ENCODE data around the gene SIGLEC7.

The SIGLEC7 gene

DNA sequence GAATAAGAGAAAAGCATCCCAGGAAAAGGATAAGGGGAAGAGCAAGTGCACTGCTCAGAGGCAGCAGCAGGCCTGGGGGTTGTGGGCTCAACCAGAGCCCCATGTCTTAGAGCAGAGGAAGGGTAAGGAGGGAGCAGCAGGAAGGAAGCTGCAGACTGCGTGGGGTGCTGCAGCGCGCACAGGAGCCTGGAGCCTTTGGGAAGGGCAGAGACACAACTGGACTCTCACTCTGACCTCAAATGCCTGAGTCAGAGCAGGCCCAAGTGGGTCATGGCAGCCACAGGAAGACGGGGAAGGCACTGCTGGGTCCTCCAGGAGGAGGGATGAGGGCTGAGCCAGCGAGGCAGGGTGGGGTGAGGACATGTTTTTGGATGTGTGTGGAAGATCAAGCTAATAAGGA is 31.6 kb downstream of the SIGLEC7 start:
- DNase-seq = no peak

DNA sequence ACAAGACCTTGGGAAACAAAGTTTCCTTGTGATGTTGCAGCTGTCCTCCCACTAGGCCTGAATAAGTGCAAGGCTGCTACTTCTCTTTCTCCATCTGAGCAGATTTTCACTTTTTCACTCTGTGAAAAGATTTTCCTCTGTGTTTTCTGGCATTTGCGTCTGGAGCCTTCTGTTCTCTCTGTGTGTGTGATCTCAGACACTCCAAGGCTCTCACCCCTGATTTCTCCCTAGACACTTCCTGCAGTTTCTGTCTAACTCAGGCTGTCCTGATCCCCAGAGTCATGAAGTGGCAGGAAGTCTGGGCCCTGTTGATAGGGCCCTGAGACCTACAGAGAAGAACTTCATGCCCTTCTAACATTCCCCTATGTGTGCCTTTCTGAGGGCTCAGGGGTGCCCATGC is 37.2 kb downstream of the SIGLEC7 start:
- DNase-seq = no peak

DNA sequence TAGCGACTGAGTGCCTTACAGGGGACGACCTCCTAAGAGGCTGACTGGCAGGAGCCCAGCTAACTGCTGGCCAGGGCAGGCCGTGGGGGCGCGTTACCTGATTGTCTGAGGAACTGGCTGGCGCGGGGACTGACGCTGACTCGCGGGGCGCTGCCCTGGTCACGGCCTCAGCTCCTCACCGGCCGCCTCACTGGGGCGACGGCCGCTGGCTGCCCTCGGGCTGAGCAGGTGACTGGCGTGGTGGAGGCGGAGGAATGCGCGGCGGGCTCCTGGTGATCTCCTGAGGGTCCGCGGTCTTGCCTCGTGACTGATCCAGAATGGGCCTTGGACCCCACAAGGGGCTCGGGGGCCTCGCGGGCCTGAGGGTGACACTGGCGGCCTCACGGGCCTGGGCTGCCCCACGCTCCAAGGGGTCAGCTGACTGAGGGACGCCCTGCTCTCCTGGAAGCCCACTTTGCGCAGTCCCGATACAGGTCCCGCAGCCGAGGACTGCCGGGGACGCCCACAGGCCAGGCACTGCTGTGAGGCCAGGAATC is 39.3 kb downstream of the SIGLEC7 start:
- no peak for DNase-seq

DNA sequence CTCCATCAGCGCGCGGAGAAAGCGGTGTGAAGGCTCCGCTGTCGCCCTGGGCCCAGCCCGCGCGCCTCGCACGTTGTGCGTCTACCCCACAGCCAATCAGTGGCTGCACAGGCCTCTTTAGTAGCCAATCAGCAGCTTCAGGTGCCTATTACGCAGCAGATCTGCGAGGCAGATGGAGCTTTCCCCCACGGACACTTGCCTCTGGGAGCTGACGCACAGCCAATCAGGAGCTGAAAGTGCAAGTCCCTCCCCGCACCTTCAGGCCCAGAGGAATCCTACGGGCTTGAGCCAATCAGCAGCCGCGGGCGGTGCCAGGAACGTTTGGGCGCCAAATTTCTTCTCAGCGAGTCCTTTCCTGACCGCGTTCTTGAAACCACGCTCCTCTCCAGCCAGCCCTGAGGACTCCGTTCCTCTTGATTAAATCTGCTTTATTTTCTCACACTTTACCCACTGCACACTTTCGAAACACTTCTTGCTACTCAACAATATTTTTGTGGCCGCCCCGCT is 39.9 kb downstream of the SIGLEC7 start:
- no peak for DNase-seq

DNA sequence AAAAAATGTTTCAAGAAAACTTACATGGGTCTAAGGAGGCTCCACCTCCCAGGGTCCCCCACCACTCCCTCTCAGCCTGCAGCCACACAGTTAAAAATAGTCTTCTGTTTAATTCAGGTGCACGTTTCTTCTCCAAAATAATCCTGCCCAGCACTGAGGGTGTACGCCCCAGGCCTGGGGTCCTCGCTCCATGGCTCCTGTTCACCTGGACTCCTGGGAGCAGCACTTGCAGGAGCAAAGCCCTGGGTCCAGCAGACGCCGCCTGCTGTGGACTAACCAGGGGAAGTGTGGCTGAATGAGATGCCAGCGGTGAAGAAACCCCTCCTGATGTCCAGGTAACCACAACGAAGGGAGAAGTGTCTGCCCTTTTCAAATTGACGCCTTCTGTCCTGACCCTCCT is 41.5 kb downstream of the SIGLEC7 start:
- DNase-seq = no peak

DNA sequence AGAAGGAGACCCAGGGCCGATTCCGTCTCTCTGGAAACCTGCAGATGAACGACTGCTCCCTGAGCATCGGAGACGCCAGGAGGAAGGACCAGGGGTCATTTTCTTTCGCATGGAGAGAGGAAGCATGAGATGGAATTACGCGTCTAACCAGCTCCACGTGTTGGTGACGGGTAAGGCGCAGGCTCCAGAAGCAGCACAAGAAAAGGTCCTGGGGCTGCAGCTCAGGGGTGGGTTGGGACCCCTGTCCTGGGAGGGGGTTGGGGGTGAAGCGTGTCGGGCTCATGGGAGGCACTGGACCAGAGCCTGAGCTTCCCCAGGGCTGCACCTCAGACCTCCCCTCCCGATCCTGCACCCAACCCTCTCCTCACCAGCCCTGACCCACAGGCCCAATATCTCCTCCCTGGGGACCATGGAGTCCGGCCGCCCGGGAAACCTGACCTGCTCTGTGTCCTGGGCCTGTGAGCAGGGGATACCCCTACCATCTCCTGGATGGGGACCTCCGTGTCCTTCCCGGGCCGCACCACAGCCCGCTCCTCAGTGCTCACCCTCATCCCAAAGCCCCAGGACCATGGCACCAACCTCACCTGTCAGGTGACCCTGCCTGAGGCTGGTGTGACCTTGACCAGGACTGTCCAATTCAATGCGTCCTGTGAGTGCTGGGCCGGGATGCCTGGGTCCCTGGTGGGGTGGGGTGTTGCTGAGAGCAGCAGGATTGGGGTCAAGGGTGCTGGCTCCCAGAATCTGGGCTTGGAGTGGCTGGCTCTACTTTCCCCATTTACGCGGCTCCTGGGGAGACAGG is 43.2 kb downstream of the SIGLEC7 start:
- DNase-seq = no peak

DNA sequence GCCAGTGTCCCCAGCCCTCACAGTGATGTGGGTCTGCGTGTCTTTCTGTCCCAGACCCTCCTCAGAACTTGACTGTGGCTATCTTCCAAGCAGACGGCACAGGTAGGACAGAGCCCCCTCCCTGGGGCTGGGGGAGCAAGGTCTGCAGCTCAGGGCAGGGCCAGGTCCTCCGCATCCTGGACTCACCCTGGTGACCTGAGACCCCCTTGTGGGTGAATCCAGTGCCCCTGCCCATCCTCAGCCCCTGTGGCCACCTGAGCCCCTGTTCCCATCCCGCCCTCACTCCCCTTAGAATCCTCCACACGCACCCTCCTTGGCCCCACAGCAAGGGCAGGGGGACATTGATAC is 43.7 kb downstream of the SIGLEC7 start:
- DNase-seq = no peak

DNA sequence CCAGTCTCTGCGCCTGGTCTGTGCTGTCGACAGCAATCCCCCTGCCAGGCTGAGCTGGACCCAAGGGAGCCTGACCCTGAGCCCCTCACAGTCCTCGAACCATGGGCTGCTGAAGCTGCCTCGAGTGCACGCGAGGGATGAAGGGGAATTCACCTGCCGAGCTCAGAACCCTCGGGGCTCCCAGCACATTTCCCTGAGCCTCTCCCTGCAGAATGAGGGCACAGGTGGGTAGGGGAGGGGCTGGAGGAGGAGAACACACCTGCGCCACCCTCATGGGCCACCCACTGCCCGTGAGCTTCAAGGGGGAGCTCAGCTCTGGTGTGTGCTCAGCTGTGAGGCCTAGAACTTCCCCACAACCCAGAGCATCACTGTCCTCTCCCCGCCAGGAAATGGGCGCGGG is 44.2 kb downstream of the SIGLEC7 start:
- DNase-seq = no peak

DNA sequence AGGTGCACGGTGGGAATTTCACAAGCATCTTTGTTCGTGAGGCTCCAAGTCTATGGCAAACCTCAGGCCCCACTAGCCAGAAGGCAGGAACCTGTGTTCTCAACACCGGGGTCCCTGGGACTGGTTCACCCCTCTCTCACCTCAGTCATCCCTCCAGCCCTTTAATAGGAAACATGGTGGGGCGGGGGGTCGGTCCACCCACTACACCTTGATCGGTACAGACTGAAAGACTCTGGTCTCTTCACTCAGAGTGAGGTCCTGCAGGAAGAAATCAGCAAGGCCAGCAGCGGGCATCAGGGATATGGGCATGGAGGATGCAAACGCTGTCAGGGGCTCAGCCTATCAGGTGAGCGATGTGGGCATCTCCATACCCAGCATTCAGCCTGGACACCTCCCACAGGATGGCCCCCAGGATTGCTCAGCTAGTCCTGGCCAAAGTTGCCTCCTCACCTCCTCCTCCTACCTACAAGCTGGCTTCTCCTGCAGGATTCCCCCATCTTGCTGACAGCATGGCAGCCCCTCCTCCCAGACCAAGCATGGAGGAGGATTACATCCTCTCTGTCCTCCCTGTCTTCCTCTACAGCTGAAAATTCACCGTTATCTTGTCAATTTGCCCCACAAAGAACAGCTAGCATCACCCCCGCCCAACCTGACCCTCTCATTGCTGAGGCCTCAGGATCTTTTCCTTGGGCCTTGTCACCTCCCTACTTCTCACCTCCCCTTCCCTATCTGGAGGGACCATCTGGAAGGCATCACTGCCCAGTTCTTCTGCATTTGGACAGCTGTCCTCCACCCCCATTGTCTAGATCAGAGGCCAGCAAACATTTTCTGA is 45.5 kb downstream of the SIGLEC7 start:
- peak; percentile 6 for DNase-seq

DNA sequence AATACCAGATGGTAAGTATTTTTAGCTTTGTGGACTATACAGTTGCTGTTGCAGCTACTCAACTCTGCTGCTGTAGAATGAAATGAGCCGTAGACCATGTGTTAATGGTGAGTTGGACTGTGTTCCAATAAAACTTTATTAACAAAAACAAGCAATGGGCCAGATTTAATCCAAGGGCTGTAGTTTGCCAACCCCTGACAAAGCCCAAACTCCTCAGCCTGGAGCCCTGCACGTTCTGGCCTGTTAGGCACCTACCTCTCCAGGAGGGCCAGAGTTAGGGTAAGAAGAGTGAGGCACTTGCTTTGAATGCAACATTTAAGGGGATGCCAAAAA is 46.1 kb downstream of the SIGLEC7 start:
- no peak for DNase-seq

DNA sequence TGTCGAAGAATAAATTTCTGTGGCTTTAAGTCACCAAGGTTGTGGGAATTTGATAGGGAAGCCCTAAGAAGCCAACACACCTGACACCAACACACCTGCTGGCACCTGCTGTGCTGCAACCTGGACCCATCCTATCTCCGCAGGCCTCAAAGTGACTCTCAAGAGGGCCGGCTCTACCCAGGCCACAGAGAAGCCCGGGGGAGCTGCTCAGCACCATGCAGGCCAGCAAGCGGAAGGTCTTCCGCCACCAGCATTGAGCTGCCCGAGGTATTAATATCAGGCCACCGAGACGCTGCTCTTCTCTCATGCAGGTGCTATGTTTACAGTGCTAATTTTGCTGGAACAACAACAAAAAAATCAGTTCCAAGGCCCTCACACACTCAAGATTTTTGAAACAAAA is 50.6 kb downstream of the SIGLEC7 start:
- no peak for DNase-seq

DNA sequence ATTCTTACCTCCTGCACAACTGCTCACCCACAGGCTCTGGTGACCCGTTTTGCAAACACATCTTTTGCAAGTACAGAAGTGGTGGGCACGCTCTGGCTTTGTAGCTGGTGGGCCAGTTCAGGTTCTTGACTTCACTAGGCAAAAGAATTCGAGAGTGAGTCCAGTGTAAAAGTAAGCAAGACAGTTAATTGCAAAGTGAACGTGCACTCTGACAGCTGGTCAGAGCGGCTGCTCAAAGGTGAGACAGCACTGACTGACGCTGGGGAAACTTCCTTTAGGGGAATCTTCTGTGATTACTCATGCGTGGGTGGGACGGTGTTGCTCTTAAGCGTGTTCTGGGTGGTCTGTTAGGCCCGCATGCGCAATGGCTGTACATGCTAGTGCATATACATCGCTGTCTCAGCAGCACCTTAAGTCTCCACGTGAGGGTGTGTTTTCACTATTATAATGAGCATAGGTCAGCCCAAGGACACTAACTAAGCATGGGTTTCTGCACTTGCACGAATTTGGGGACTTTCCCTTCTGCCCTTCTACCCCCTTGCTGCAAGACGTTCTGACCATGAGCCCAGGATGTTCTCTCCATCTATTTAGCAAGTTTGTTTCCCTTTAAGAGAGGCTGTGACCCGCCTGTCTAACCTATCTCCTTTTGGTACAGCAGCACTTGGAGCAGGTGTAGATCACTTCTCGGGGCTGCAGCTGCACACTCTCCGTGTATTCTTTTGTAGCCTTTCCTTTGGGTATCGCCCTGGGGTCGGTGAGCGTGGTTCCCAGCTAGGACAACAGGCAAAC is 52.6 kb downstream of the SIGLEC7 start:
- DNase-seq = no peak

DNA sequence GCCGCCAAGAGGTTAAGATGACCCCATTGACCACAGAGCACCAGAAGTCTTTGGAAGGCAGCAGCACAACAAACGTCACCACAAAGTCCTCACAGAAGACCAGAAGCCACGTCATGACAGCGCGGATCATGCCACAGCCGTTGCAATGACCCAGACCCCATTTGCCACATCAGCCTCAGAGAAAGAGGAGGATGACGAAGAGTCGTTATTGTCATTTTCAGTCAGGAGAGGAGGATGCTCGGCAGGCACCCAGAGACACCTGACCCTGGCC is 53.1 kb downstream of the SIGLEC7 start:
- DNase-seq = no peak

DNA sequence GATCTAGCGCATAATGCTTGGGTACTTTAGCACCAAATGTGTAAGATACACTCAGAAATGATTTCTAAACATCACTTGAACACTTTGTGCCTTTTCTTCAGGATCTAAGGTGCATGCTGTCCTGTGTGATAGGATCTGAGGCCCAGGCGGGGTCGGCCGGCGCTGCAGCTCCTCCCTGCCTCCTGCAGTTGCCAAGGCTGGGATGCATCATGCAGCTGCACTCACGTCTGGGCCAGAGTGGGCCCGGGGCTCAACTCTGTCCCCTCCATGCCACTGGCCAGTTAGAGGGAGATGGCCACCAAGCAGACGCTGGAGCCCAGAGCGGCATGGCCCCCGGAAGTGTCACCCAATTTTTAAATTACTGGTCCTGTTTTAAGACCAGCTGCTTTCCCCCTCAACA is 53.5 kb downstream of the SIGLEC7 start:
- no peak for DNase-seq

DNA sequence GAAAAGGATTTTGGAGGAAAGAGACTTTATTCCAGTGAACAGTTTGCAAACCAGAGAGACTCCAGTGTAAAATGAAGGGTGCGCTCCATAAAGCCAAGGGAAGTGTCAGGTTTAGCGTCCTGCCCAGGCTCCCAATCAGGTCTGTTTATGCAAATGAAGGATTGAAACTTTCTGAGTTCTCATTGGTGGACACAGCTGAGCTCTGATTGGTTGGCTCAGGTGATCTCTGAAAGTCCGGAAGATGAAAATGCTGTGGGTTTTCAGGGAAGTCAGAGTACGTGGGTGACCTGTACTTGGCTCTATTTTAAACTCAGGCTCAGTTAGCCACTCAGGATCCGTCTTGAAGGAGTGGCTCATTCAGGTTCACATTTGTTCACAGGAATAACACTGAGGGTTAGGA is 54.1 kb downstream of the SIGLEC7 start:
- DNase-seq = no peak

DNA sequence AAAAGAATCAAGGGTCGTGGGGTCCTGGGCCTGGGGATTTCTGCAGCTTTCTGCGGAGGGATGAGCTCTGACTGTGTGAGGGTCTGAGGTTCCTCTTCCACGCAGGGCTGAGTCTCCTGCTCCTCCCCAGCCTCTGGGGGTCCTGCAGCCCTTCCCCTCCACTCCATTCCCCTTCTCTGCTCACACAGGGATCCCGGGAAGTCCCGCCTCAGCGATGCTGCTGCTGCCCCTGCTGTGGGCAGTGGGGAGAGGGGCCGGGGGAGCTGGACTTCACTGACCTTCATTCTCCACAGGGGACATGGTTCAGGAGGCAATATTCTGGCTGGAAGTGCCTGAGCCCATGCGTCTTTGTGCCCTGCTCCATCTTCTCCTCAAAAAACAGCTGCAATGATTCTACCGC is 56.5 kb downstream of the SIGLEC7 start:
- DNase-seq = no peak

DNA sequence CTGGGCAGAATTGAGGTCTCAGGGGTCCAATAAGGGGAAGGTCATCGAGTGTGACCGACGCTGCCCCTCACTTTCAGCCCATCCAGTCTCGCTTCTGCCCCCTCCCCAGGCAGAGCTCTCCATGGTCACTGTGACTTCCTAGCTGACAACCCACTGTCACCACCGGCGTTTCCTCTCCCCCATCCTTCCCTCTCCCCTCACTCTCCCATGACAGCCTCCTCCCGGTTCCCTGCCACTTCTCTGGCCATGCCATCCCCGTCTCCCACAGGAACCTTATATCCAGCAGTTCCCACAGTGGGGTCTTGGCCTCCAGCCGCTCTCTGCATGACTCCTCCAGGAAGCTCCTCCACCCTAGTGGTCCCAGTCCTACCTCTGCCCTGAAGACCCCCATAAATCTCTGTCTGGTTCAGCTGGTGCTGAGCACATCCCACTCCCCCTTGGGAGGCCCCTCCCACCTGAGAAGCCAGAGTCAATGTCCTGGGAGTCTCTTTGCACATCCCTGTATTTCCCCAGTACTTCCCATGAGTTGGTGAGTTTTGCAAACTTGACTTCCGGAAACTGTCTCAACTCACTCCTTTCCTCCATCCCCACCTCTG is 58.1 kb downstream of the SIGLEC7 start:
- no peak for DNase-seq

DNA sequence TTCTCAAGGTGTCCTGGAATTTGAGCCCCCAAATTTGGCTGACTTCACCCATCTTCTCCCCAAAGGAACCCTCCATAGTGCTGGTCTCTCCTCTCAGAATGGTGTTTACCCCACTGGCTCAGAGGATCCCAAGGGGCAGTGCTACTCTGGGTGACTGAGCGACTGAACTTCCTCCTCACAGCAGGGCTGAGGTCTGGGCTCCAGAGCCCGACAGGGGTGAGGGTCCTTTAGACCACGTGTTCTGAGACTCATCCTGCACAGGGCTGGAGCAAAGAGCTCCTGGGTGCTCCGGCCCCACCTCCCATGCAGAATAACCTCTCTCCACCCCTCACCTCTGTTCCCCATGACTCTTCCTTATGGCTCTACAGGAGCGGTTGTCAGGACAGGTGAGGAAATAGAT is 59.6 kb downstream of the SIGLEC7 start:
- DNase-seq = no peak
